HG02642 (cell line): ENCODE measurements around the gene CDC42EP4.

ENCODE experiments used
- ATAC-seq: cut with Tn5 transposase; IDR thresholded peaks from one replicate; pipeline ENCODE4 v1.9.1; 2021; ENCODE audit warnings: mild to moderate bottlenecking; ENCODE audit not compliant: unreplicated experiment, poor library complexity

CDC42EP4 gene

GRCh38 chr17:73311781-73312641 lies at the start of gene CDC42EP4:
Gene CDC42EP4, minus strand, starts transcription at chr17:73312001. Its CDS starts 25,501 bp downstream, at chr17:73286500.
- peak; percentile 90 for ATAC-seq

- ATAC-seq, result no peak
These were observed 49.4 kb upstream of the CDC42EP4 start for GRCh38 chr17:73360961-73361761.

- no peak for ATAC-seq
These were observed 48.2 kb upstream of the CDC42EP4 start for GRCh38 chr17:73359987-73360410.

GRCh38 chr17:73359352-73359751 lies 47.6 kb upstream of the CDC42EP4 start:
- ATAC-seq, result no peak

GRCh38 chr17:73358668-73359067 lies 46.9 kb upstream of the CDC42EP4 start:
- no peak for ATAC-seq

- no peak for ATAC-seq
These were observed 46.2 kb upstream of the CDC42EP4 start for GRCh38 chr17:73357981-73358380.

GRCh38 chr17:73357318-73357717 lies 45.5 kb upstream of the CDC42EP4 start:
- no peak for ATAC-seq

GRCh38 chr17:73356561-73357170 lies 44.9 kb upstream of the CDC42EP4 start:
- no peak for ATAC-seq

GRCh38 chr17:73354423-73355284 lies 42.9 kb upstream of the CDC42EP4 start:
- no peak for ATAC-seq

GRCh38 chr17:73352261-73352660 lies 40.5 kb upstream of the CDC42EP4 start:
- ATAC-seq, result no peak

- no peak for ATAC-seq
These were observed 40.0 kb upstream of the CDC42EP4 start for GRCh38 chr17:73351764-73352163.

- ATAC-seq, result no peak
These were observed 39.1 kb upstream of the CDC42EP4 start for GRCh38 chr17:73350864-73351263.

- ATAC-seq, result no peak
These were observed 37.8 kb upstream of the CDC42EP4 start for GRCh38 chr17:73349647-73350046.

- no peak for ATAC-seq
These were observed 37.3 kb upstream of the CDC42EP4 start for GRCh38 chr17:73349138-73349537.

GRCh38 chr17:73348829-73349095 lies 37.0 kb upstream of the CDC42EP4 start:
- no peak for ATAC-seq

GRCh38 chr17:73348018-73348828 lies 36.4 kb upstream of the CDC42EP4 start:
- ATAC-seq, result no peak

- ATAC-seq, result no peak
These were observed 35.5 kb upstream of the CDC42EP4 start for GRCh38 chr17:73347351-73347750.

GRCh38 chr17:73346501-73347162 lies 34.8 kb upstream of the CDC42EP4 start:
- no peak for ATAC-seq
